ENCODE data around the gene TMEM86B.
A peak's percentile ranks its signal among the peaks of the same experiment; 100 is the strongest.
"Not testable (repeated sequence)": the region's sequence is repeated elsewhere in the genome, so short reads cannot be mapped to it uniquely, and the experiment has no call there.

Gene TMEM86B

DNA sequence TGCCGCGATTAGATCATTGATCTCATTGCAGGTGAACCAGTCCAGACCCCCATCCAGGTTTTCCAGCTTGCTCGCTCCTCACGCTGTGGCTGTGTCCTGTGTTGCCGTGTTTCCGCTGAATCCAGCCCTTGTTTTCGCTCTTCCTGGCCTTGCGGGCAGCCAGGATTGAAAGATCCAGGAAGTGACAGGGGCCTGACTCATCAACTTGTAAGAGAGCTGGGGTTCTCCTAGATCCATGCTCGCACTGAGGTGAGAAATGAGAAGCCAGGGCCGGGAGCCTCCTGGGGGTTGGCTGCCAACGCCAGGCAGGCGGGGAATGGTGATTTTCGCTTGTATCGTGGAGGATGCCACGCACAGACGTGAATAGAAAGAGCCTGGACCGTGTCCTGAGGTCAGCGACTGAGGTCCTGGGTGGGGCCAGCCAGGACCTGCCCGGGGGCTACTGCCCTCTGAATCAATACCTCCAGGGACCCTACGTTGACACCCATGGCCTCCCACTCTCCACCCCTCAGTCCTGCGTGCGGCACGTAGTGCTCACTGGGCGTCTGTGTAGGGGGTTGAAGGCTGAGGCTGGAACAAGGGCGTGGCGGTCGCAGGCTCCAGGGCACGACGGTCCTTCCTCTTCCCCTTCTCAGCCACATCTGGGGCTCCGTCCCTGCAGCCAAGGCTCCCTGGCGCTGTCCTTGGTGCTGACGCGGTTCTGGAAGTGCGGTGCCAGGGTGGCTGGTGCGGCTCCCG lies 11.9 kb downstream of the TMEM86B start:
- DNase-seq, result no peak

DNA sequence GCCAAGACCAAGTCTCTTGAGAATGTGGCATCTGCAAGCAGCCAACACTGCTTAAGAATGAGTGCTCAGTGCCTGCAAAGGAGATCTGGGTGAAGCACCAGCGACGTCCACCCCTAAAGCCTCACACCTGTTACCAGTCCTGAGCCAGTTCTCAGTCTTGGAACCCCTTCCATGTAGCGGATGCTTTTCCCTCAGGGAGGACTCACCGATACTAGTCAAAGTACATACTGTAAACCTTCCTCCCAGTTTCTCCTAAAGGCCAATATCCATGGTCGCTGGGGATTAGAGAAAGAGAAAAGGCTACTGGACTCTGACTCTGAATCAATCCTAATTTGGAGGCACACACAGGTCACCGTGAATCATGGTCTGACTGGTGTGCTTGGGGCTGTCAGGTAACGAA lies 15.0 kb downstream of the TMEM86B start:
- no peak for DNase-seq

DNA sequence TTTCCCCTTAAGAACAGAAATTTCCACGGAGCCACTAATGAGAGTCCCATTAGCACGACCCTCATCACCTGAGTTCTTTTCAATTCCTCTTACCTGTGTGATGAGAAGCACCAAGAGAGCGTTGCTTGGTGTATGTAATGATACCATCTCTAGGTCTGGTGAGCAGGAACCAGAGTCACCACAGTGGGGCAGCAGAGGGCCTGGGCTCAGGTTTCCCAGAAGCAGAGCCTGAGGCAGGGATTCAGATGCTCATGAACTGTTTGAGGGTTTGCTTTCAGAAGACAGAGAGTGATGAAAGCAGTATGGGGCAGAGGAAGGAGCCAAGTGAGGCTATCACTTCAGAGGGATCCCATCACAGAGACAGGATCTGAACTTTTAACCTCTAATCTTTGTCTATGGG lies 16.1 kb downstream of the TMEM86B start:
- DNase-seq, result no peak

DNA sequence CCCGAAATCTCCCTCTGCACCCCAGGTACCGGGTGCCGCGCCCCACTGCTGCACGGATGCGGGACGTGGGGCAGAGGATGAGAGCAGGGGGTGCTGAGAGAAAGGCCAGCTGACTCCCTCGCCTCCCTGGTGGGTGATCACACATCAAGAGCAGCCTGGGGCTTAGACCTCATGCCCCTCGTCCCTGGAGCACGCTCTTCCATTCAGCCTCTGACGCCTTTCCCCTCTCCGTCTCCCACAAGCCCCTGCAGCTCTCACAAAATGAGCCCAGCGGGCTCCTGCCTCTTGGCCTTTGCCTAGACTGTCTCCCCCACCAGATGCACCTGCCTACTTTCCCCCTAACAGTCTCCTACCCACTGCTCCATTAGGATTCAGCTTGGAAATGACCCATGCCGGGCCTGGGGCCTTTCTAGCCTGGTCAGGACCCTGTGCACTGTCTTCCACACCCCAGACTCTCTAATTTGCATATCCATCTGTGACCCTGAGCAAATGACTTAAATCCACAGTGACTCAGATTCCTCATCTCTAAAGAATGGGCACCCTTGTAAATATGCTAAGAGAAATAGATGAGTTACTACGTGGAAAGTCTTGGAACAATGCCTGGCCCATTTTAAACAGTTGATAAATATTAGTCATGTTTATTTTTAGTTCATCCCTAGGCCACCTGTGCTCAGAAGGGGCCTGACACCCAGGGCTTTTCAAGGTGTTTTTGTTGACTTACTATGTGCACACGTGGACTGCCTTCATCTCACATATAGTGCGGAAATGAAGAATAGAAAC lies 18.7 kb downstream of the TMEM86B start:
- DNase-seq, result no peak

DNA sequence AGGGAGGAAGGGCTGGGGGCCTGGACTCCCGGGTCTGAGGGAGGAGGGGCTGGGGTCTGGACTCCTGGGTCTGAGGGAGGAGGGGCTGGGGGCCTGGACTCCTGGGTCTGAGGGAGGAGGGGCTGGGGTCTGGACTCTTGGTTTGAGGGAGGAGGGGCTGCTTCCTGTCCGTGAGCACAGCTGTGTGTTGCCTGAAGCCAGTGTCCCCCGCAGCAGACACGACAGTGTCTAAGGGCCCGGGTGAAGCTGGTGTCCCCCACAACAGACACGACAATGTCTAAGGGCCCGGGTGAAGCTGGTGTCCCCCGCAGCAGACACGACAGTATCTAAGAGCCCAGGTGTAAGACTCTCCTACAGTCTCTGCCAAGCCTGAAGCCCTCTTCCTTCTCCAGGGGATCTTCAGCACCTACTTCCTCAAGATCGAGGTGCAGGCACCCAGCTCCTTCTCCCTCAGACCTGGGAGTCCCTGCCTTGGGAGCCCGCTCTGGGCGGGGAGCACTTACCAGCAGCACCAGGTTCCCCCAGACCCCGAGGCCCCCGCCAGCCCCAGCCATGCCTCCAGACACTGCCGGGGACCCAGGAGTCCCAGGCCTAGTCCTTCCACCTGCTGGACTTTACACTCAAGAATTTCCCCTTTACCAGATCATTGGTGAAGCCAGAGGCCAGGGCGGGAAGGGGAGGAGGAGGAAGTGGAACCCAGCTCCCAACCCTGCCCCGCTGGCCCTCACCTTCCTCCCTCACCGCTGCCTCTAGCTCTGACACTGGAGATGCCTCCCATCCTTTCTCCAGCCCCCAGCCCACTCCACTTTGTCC lies 19.5 kb downstream of the TMEM86B start, which contains the start of gene PTPRH:
TSS of gene PTPRH (minus strand) at position 622 of the 813 bp plus-strand sequence. CDS start at position 554, 68 bp downstream.
- no peak for DNase-seq

DNA sequence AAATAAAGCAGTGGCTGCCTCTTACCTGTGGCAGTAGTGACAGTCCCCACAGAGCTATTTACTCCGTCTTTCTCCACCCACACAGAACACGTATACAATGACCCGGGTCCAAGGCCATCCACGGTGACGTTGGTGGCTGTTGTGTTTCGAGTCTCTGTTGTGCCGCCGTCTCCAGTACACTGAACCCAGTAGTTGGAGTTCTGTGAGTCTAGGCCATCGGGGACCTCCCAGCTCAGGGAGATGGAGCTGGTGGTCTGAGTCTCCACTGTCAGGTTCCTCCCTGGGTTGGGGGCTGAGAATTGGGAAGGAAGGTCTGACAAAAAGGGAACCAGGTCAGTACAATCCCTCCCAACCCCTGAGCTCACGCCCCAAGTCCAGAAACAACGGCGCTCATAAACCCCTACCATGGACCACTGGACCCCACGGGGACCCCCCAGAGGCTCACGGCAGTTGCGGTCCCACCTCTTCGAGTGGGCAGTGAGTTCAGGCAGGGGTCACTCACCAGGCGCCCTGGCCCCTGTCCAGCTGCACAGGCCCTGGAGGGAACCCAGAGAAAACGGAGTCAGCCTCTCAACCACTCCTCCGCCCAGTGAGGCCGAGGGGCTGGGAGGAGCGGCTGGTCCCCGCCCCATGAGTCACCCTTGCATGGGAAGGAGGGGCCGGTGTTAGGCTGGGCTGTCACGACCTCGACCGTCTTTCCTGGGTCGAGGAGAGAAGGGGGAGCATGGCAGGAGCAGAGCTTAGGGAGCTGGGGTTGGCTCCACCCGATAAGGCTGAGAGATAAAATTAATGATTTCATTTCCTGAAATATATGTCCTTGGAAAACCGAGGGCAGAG lies 21.7 kb downstream of the TMEM86B start:
- DNase-seq, result no peak

DNA sequence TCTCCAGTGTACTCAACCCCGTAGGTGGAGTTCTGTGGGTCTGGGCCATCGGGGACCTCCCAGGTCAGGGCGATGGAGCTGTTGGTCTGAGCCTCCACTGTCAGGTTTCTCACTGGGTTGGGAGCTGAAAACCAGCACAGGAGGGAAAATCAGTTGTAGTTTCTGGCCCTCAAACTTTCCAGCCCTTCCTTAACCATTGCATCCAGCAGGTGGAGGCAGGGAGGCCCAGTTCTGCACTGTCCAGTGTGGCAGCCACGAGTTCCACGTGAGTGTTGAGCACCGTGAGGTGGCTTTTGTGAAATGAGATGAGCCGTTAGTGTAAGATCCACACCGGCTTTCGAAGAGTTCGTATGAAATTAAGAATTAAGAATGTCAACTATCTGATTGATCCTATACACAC lies 26.4 kb downstream of the TMEM86B start:
- DNase-seq, result not testable (repeated sequence)

DNA sequence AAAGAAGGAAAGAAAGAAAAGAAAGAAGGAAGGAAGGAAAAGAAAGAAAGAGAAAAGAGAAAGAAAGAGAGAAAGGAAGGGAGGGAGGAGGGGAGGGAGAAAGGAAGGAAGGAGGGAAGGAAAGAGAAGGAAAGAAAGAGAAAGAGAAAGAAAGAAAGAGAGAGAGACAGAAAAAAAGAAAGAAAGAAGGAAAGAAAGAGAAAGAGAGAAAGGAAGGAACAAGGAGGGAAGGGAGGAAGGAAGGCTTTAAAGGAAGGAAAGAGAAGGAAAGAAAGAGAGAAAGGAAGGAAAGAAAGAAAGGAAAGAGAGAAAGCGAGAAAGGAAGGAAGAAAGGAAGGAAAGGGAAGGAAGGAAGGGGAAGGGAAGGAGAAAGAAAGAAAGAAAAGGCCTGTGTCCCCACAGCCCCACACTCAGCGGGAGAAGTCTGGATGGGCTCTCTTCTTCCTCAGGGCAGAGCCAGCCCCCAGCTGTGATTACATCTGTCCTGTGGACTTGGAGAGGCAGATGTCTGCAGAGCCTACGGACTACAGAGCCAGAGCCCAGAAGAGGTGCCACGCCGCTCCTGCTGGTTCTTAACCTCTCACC lies 28.9 kb downstream of the TMEM86B start:
- no peak for DNase-seq

DNA sequence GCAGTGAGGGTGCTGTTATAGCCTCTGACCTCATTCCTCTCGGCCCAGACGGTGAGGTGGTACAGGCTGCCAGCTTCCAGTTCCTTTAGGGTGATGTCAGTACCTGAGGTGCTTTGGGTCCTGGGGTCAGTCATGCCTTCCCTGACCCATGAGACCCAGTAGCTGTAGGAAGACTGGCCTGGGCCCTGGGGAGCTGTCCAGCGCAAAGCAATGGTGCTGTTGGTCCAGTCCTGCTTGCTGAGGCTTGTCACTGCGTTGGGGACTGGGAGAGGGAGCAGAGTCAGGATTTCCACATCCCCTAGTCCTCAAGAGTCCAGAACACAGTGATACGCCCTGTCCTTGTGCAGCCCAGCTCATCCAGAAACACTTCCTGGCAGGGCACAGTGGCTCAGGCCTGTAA lies 29.9 kb downstream of the TMEM86B start:
- DNase-seq, result no peak

DNA sequence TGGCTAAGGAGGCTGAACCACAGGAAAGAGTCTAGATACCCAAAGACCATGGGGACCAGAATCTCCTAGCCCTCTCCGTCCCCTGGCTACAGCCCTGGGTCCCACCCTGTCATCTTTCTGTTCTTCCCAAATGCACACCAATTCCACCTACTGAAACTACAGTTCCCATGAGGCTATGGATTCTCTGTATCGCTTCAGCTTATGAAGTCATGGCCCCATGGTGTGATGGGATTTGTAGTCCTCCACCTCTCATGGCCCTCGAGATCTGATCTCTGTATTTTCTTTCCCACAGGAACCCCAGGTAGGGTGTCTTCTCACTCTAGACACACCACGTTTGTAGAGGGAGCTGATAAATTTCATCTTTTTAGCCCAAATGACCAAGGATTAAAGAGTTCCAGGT lies 31.0 kb downstream of the TMEM86B start:
- no peak for DNase-seq

DNA sequence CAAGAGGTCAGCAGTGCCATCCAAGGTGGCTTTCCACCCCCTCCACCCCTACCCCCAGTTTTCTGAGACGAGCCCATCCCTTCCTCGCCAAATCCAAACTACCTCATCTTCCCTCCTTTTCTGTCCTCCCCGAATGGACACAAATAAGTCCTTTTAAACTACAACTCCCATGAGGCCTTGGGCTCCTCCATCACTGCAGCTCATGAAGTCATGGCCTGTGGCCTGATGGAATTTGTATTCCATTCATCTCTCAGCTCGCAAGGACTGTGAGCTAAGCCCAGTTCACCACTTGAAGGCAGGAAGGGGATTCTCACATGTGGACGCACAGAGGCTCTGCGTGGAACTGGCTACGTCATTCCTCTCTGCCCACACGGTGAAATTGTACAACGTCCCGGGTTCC lies 31.8 kb downstream of the TMEM86B start:
- DNase-seq, result no peak

DNA sequence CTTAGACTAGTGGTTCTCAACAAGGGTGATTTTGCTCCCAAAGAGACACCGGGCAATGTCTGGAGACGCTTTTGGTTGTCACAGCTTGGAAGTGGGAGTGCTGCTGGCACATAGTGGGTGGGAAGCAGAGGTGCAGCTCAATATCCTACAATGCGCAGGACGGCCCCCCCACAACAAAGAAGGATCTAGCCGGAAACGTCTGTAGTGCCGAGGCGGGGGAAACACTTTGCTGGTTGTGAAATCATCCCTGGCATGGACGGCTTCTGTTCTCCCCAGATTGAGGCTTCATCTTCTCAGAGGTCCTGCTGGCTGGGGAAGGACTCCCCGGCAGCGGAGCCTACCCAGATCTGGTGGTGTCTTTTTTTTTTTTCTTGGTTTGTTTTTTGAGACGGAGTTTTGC lies 35.1 kb downstream of the TMEM86B start:
- no peak for DNase-seq

DNA sequence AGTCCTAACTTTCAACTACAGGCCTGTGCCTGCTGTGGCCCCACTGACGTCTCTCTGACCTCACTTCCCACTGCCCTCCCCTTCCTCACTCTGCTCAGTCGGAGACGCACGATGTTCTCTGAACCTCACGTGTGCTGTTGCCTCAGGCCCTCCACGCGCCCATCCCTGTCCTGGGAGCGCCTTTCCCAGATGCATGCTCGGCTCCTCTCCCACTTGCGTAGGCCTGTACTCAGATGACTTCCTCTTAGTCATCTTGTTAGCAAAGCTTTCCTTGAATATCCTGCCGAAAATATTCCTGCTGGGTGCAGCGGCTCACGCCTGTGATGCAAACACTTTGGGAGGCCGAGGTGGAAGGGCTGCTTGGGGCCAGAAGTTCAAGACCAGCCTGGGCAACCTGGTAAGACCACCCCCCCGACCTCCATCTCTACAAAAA lies 39.1 kb downstream of the TMEM86B start:
- DNase-seq, result no peak

DNA sequence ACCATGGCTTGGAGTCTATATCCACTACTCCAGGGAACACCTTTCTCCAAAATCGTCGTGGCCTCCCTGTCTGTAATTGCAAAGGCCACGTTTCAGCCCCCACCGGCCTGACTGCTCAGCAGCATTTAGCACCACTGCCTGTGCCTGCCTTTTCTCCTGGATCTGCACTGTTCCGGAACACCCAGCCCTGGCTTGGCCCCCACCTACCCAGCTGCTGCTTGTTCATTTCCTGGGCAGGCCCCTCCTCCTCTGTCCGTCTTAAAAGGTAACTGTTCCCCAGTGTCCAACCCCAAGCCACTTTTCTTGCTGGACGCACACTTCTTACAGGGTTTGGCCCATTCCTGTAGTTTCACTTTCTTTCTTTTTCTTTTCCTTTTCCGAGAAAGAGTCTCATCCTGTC lies 39.9 kb downstream of the TMEM86B start:
- no peak for DNase-seq

DNA sequence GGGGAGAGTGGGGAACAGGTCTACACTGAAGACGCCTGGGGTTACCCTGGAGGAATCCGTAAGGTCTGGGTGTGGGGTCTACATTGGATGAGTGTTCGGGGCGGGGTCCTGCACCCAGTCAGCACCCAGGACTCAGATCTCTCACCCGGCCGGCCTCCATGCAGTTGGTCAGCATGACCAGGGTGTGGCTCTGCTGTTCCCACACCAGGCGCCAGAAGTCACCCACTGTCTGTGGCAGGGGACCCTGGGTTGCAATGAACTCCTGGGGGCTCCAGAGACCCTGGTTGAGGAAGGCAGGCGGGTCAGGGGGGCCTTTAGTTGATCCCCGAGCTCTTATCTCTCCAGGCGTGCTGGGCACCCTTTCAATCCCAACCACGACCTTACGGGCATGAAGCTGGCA lies 42.5 kb downstream of the TMEM86B start:
- no peak for DNase-seq

DNA sequence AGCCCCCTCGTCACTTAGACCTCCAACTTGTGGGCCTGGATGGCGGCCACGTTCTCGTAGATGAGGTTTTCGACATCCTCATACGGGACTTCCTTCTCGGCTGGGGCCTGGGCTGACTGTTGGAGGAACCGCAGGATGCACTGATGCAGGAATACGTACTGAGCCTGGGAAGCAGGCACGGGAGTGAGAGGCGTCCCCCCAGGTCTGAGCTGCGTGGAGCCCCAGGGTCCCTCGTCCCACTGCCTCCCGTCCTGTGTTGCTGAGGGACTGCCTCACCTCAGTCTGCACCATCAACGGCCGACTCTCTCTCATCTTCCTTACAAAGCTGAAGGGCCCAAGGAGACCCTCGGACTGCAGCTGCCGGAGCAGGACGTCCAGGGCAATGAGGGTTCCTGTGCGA lies 46.8 kb downstream of the TMEM86B start:
- DNase-seq, result no peak

DNA sequence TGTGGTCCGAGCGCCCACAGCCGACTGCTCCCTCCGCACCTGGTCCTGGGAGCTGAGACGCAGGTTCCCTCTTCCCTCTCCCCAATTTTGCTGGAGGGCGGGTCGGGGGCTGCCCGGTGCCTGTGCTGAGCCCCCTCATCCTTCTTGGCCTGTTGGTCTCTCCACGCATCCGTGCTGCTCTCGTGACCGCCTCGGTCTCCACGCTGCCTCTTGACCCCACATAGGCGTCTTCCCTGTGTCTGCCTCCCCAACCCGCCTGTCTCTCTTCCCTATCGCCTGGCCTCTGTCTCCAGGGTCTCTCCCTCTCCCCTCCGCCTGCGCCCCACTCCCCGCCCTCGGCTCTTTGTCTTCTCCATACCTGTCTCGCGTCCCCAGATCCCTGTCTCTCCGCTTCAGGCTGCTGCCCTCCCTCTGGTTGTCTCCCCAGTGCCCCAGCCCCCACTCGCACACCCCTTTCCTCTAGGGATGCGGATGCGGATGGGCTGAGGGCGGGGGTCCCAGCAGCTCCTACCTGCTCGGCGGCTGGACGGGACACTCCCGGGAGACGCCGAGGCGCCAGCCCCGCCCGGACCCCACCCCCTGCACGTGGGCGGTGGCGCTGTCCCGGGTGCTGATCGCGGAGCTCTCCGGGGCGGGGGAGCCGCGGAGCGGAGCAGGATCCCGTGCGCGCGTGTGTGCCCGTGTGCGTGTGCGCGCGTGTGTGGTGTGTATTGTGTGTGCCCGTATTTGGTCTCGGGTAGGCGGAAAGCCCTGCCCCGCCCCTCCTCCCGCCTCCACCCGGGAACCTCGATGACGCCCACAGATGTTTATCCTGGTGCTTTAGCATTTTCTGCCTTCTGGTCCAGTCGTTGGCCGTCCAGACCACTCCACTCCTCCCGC lies 48.7 kb downstream of the TMEM86B start, which contains the start of gene SYT5:
TSS of gene SYT5 (minus strand) at position 684 of the 879 bp plus-strand sequence. CDS start 1,248 bp downstream, outside the sequence.
- peak; percentile 46 for DNase-seq

DNA sequence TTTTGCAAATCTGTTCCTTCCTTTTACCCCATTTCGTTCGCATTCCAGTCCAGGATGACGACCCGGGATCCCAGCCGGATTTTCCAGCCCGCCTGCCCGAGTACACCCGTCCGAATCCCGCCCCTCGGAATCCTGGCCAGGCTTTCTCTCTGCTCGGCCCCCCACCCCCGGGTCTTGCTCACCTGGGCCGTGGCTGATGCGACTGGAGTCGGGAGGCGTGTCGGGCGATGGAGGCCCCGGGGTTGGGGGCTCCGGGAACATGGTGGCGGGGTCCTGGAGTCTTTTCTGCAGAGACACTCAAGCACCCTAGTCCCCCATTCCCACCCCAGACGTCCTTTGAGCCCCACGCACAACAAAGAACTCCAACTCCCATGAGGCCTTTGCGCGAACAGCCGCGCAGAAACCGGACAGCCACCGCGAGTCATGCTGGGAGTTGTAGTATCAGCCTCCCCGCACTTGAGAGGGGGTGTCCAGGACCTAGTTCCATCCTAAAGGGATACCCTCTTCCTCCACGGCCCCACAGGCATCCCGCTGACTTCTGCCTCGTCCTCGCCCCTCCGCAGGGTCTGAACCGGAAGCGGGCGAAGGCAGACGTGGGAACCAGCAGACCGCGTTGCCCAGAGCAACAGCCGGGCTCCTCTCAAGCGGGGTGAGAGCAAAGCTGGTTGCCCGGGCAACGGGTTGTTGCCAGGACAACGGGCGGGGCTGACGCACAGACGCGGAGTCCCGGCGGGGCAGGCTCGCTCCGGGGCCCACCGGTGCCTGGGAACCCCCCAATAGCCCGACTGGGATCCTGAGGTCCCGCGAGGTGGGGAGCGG lies 49.6 kb downstream of the TMEM86B start:
- peak; percentile 84 for DNase-seq
